Stimulated activated CD8-positive, alpha-beta memory T cell treated with anti-CD3 and anti-CD28 coated beads, Interleukin-7, amount 100 ng/mL, for 24 hours (primary cell): ENCODE data around the gene CAMK2B.

Experiments
- DNase-seq: peaks from one replicate; pipeline ENCODE4 v3.0.0-alpha.2; 2020; ENCODE audit warnings: low read depth

The CAMK2B gene

GRCh38 chr7:44256459-44256858, 68.9 kb downstream of the CAMK2B start:
- no peak for DNase-seq

- no peak for DNase-seq
Measured at GRCh38 chr7:44251881-44252280, 73.5 kb downstream of the CAMK2B start.

- no peak for DNase-seq
Measured at GRCh38 chr7:44251269-44251668, 74.1 kb downstream of the CAMK2B start.

- no peak for DNase-seq
Measured at GRCh38 chr7:44249639-44250234, 75.7 kb downstream of the CAMK2B start.

GRCh38 chr7:44247868-44248651, 77.3 kb downstream of the CAMK2B start:
- DNase-seq: no peak

GRCh38 chr7:44246396-44247113, 78.8 kb downstream of the CAMK2B start:
- no peak for DNase-seq

GRCh38 chr7:44244282-44244681, 81.1 kb downstream of the CAMK2B start:
- DNase-seq: no peak

- no peak for DNase-seq
Measured at GRCh38 chr7:44242091-44242490, 83.3 kb downstream of the CAMK2B start.

- peak; percentile 31 for DNase-seq
Measured at GRCh38 chr7:44240983-44241510, 84.3 kb downstream of the CAMK2B start.

- no peak for DNase-seq
Measured at GRCh38 chr7:44240376-44240775, 85.0 kb downstream of the CAMK2B start.

- DNase-seq: no peak
Measured at GRCh38 chr7:44239361-44239760, 86.0 kb downstream of the CAMK2B start.

GRCh38 chr7:44238116-44238695, 87.2 kb downstream of the CAMK2B start:
- no peak for DNase-seq

GRCh38 chr7:44237696-44238095, 87.7 kb downstream of the CAMK2B start:
- no peak for DNase-seq

- no peak for DNase-seq
Measured at GRCh38 chr7:44236333-44236728, 89.1 kb downstream of the CAMK2B start.

- no peak for DNase-seq
Measured at GRCh38 chr7:44235582-44236332, 89.6 kb downstream of the CAMK2B start.

GRCh38 chr7:44235066-44235465, 90.3 kb downstream of the CAMK2B start:
- DNase-seq: no peak

GRCh38 chr7:44232901-44233715, 92.3 kb downstream of the CAMK2B start:
- no peak for DNase-seq

- no peak for DNase-seq
Measured at GRCh38 chr7:44232396-44232795, 93.0 kb downstream of the CAMK2B start.

- DNase-seq: no peak
Measured at GRCh38 chr7:44231088-44231487, 94.3 kb downstream of the CAMK2B start.

GRCh38 chr7:44230286-44230685, 95.1 kb downstream of the CAMK2B start:
- no peak for DNase-seq

GRCh38 chr7:44229546-44230105, 95.8 kb downstream of the CAMK2B start:
- DNase-seq: no peak
